Medulla oblongata (tissue), 1 donor: ENCODE measurements around the gene SLC18A3.

ENCODE experiments used
- DNase-seq: peaks from one replicate; pipeline ENCODE4 v3.0.0-alpha.2; 2015; ENCODE audit errors: extremely low spot score

SLC18A3 gene

GRCh38 chr10:49627644-49628247, 17.6 kb downstream of the SLC18A3 start:
- DNase-seq: no peak

- no peak for DNase-seq
Measured at GRCh38 chr10:49628599-49628998, 18.5 kb downstream of the SLC18A3 start.

- DNase-seq: no peak
Measured at GRCh38 chr10:49629431-49629881, 19.3 kb downstream of the SLC18A3 start.

GRCh38 chr10:49631975-49632374, 21.9 kb downstream of the SLC18A3 start:
- no peak for DNase-seq

- DNase-seq: no peak
Measured at GRCh38 chr10:49632406-49633317, 22.6 kb downstream of the SLC18A3 start.

GRCh38 chr10:49633327-49634068, 23.4 kb downstream of the SLC18A3 start:
- DNase-seq: no peak

GRCh38 chr10:49634069-49634660, 24.1 kb downstream of the SLC18A3 start:
- no peak for DNase-seq

- DNase-seq: no peak
Measured at GRCh38 chr10:49642311-49642710, 32.2 kb downstream of the SLC18A3 start.

GRCh38 chr10:49643241-49644034, 33.3 kb downstream of the SLC18A3 start:
- no peak for DNase-seq

- DNase-seq: no peak
Measured at GRCh38 chr10:49644035-49644646, 34.0 kb downstream of the SLC18A3 start.

- no peak for DNase-seq
Measured at GRCh38 chr10:49645417-49645816, 35.3 kb downstream of the SLC18A3 start.

GRCh38 chr10:49645871-49646870, 36.1 kb downstream of the SLC18A3 start:
- DNase-seq: no peak

- no peak for DNase-seq
Measured at GRCh38 chr10:49647554-49647953, 37.4 kb downstream of the SLC18A3 start.

- no peak for DNase-seq
Measured at GRCh38 chr10:49647985-49648795, 38.1 kb downstream of the SLC18A3 start.

GRCh38 chr10:49649294-49649693, 39.2 kb downstream of the SLC18A3 start:
- no peak for DNase-seq

GRCh38 chr10:49649936-49650723, 40.0 kb downstream of the SLC18A3 start:
- no peak for DNase-seq

- no peak for DNase-seq
Measured at GRCh38 chr10:49650724-49651034, 40.6 kb downstream of the SLC18A3 start.
